Esophagus mucosa (tissue), 1 donor: Measurements from ENCODE around the gene DLK1. TPM values are rescaled to one million over a fixed set of nuclear protein-coding genes. Genes with fewer than 3 reads are reported as not detected.
A peak's percentile ranks its signal among the peaks of the same experiment; 100 is the strongest.

ENCODE experiments used
- ATAC-seq: fragments of 200-7000 bp; cut with Tn5 transposase; one replicate; pipeline ENCODE4 v1.9.1; 2020
- total RNA-seq: library from RNA; stranded (reverse); gene quantifications from one replicate; pipeline ENCODE4 v1.2.4, GENCODE V29; 2023
- donor health status: DM: yes; HTN: yes; CAD: no.

Gene DLK1
- total RNA-seq, 1 donor from 2014 or later, result 0.16 TPM

GRCh38 chr14:100714258-100714892 is 12.3 kb upstream of the DLK1 start:
- ATAC-seq, result peak; percentile 38

GRCh38 chr14:100715332-100715731 is 11.4 kb upstream of the DLK1 start:
- ATAC-seq, result no peak

DNA sequence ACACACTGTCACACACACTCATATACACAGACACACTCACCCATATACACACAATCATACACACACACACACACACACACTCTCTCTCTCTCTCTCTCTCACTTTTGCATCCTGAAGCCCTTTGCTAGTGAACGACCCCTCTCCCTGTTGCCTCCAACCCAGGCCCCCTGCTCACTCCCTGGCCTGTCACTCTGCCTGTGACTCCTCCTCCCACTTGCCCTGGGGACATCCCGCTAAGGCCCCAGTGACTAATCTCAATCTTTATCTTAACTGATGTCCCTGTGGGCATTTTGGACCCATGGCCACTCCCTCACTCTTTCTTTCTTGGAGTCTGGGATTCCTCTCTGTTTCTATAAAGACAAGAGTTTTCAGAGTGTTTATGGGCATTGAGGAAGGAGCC is 10.9 kb upstream of the DLK1 start:
- ATAC-seq, result no peak

DNA sequence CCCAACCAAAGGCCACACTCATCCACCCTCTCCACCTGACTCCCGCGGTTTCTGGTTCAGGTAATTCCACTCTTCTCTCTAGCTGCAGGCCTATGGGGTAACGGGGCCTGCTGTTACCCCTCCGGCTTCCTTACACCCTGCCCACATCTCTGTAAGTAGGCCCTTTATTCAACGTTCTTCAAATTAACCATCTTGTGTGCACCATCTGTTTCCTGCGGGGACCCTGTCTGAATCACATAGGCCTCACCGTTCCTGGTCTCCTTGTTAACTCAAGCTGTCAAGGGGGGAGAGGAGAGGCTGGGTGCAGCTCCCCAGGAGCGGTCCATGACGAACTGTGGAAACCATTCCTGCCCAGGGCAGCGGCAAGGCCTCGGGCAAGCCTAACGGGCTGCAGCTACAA is 9.3 kb upstream of the DLK1 start:
- ATAC-seq, result no peak

- no peak for ATAC-seq
These were observed 6.6 kb upstream of the DLK1 start for GRCh38 chr14:100719976-100720520.

DNA sequence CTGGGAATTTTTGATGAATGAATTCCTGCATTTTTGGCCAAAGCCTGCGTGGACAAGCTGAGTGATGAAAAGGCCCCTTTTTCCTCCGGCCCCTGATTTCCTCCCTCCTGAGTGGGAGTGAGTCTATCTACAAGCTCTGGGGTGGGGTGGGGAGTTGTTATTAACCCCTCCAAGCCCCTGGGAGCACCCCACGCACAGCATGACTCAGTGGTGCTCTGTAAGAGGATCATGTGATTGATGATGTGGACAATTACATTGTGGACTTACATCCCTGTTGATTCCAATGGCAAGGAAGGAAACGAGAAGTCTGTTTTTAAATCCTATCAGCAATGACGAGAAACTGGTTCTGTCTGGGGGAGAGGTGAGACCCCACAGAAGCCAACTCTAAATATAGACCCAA is 5.1 kb upstream of the DLK1 start:
- no peak for ATAC-seq

DNA sequence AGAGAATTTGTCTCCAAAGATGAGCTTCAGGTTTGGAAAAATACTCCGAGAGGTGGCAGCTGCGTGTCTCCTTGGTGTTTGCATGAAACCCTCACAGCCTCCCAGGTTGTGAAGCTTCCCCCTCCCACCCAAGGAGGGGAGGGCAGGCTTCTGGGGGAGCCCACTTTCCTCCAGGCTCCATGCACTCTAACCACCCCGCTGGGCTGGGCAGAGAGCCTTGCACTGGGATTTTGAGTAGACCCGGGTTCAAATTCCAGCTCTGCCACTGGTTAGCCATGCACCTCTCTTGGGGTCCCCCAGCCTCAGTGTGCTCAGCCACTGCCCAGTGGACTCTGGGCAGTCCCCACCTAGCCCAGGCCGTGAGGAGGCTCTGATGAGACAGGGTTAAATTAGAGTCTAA is 4.3 kb upstream of the DLK1 start:
- ATAC-seq, result no peak

GRCh38 chr14:100723135-100723829 is 3.4 kb upstream of the DLK1 start:
- ATAC-seq, result no peak

DNA sequence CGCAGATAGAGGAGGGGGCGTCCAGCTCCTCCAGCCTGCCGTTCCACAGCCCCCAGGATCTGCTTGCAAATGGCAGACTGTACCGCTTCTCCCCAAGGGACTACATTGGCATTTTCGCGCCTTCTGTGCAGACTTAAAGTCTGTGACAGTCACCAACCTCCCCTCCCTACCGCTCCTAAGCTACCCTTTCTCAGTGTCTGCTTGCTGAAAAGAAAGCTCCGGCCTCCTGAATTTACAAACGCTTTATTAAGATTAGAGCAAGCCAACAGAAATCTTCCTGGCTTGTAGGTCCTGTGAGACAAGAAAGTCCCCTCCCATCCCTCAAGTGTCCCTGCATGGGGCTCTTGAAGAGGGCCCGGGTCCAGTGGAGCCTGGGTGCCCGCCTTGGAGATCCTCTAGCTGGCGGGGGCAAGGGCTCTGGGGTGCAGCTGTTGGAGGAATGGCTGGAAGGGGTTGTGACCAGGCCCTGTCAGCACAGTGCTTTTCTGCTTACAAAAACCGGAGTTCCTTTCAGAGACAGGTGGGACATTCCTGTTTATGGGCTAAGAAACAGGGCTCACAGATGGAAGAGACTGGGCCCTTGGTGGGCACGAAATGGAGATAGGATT is 2.8 kb upstream of the DLK1 start:
- ATAC-seq, result no peak

- ATAC-seq, result no peak
These were observed 2.2 kb upstream of the DLK1 start for GRCh38 chr14:100724536-100724935.

GRCh38 chr14:100725587-100726387 is 905 bp upstream of the DLK1 start:
- ATAC-seq, result no peak

- no peak for ATAC-seq
These were observed 587 bp downstream of the DLK1 start for GRCh38 chr14:100727086-100727872.

- ATAC-seq, result no peak
These were observed 1.2 kb downstream of the DLK1 start for GRCh38 chr14:100727873-100728240.

GRCh38 chr14:100728962-100729361 is 2.3 kb downstream of the DLK1 start:
- no peak for ATAC-seq

DNA sequence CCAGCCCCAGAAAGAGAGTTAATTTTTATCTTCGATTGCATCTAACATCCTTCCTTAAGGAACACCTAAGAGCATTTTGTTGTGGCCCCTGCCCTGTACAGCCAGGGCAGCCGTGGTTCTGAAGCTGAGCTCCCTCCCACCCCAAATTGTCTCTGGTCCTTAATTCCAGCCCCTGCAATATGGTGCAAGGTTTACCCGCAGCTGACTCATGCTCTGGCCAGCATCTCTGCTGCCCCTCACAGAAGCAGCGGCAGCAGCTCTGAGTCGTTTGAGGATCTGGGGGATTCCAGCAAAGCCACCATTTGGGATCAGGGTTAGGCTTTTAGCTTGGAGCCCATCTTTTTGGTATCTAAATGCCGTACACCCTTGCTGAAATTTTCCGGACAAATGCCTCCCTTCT is 3.3 kb downstream of the DLK1 start:
- no peak for ATAC-seq

GRCh38 chr14:100730581-100730980 is 3.9 kb downstream of the DLK1 start:
- ATAC-seq, result no peak

GRCh38 chr14:100731011-100731670 is 4.4 kb downstream of the DLK1 start:
- ATAC-seq, result no peak

- ATAC-seq, result no peak
These were observed 5.4 kb downstream of the DLK1 start for GRCh38 chr14:100731846-100732765.

DNA sequence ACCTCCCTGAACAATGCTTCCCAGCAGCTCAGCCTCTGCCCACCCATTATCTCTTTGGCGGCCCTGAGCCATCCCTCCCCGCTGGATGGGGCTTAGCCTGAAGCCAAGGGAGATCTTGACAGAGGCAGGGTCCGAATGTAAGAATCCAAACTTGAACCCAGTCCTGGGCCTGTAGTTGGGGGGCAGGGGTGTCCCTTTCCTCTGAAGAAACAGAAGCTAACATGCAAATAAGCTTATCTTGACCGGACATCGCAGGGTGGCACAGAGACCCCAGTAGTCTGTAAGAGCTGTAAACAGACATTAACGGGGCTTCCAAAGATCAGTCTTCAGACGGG is 6.0 kb downstream of the DLK1 start:
- ATAC-seq, result no peak

DNA sequence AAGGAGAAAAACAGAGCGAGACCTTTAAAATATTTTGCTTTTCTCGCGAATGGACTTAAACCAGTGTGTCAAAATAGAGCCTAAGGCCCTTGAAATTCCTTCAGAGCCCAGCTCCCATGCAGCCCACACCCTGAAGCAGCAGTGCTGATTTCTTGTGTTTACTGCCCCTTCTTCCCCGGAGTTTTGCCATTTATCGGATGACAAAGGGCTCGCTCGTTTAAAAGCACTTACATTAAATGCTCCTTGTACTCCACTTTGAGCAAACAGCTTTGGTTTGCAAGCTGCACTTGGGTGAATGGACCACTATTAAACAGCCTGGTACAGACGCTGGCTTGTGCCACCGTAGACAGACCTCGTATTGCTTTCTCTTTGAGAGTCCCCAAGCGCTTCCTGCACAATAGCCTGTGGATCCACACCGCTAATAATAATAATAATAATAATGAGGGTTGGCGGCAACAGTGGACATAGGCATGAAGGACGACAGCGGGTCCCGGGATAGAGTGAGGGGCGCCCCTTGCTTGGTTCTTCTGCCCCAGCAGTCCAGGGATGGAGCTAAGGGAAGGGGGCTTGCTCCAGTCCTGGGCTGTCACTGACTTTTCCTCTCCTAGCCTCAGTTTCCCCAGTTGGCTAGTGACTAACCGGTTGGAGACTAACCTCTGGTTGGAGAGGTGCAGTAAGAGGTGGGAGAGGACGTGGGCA is 6.6 kb downstream of the DLK1 start:
- no peak for ATAC-seq
